ENCODE data around the gene WDFY3. TPM values are rescaled to one million over a fixed set of nuclear protein-coding genes. Genes with fewer than 3 reads are reported as not detected.

WDFY3 gene
- total RNA-seq, 1 experiment from 2014 or later: 39.9 TPM

- BruUV-seq (replicated peaks): no TSS peak
- ChIA-PET RAD21 (ENCODE audit: low non-redundant PET in 1 of 2, low total read pairs in 2 of 2, uncharacterized antibody in 2 of 2, unreplicated experiment in 2 of 2) (no interaction called here), POLR2A (no interaction called here), CTCF (no interaction called here)
- H3K4me2 ChIP-seq (ENCODE audit: low read length): no peak overlapping the region
- DNase-seq (ENCODE audit: low read depth, low spot score) (no peak), ATAC-seq (no peak)
- no peaks in the 10 kb centered on the region for H3K36me3 ChIP-seq (ENCODE audit: control insufficient read depth in 1 of 2, insufficient read depth in 2 of 2, low read length in 2 of 2)
- H2AFZ ChIP-seq (ENCODE audit: low read depth, low read length, poor library complexity, severe bottlenecking): no peak overlapping the region
- H3K27me3 ChIP-seq (ENCODE audit: insufficient read depth, low read length): no peaks in the 10 kb centered on the region
- TF ChIP-seq, protein P1, sequence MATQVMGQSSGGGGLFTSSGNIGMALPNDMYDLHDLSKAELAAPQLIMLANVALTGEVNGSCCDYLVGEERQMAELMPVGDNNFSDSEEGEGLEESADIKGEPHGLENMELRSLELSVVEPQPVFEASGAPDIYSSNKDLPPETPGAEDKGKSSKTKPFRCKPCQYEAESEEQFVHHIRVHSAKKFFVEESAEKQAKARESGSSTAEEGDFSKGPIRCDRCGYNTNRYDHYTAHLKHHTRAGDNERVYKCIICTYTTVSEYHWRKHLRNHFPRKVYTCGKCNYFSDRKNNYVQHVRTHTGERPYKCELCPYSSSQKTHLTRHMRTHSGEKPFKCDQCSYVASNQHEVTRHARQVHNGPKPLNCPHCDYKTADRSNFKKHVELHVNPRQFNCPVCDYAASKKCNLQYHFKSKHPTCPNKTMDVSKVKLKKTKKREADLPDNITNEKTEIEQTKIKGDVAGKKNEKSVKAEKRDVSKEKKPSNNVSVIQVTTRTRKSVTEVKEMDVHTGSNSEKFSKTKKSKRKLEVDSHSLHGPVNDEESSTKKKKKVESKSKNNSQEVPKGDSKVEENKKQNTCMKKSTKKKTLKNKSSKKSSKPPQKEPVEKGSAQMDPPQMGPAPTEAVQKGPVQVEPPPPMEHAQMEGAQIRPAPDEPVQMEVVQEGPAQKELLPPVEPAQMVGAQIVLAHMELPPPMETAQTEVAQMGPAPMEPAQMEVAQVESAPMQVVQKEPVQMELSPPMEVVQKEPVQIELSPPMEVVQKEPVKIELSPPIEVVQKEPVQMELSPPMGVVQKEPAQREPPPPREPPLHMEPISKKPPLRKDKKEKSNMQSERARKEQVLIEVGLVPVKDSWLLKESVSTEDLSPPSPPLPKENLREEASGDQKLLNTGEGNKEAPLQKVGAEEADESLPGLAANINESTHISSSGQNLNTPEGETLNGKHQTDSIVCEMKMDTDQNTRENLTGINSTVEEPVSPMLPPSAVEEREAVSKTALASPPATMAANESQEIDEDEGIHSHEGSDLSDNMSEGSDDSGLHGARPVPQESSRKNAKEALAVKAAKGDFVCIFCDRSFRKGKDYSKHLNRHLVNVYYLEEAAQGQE (IDR thresholded peaks at IDR 0.05; ENCODE audit: low read depth): no peak
- TF ChIP-seq RAD21 (IDR thresholded peaks at IDR 0.05; ENCODE audit: low read depth) (no peak), POLR2A (IDR thresholded peaks at IDR 0.05; ENCODE audit: borderline replicate concordance, extremely low read depth, insufficient read depth, insufficient read length) (no peak), YY1 (IDR thresholded peaks at IDR 0.05; ENCODE audit: extremely low read depth, insufficient replicate concordance, low read depth, low read length) (no peak), SP1 (IDR thresholded peaks at IDR 0.05; ENCODE audit: low read depth) (no peak), SIN3A (IDR thresholded peaks at IDR 0.05; ENCODE audit: low read depth) (no peak), EZH2phosphoT487 (IDR thresholded peaks at IDR 0.05; ENCODE audit: borderline replicate concordance) (no peak), EGR1 (IDR thresholded peaks at IDR 0.05; ENCODE audit: low read depth) (no peak), EZH2 (IDR thresholded peaks at IDR 0.05) (no peak), FOSL1 (IDR thresholded peaks at IDR 0.05; ENCODE audit: low read depth) (no peak), ATF3 (IDR thresholded peaks at IDR 0.05) (no peak), CTCF (IDR thresholded peaks at IDR 0.05 in 2 of 3, conservative IDR thresholded peaks at IDR 0.05 in 1 of 3; ENCODE audit: borderline replicate concordance in 1 of 3, insufficient read depth in 1 of 3, low read depth in 2 of 3, low read length in 2 of 3) (no peak), SRF (IDR thresholded peaks at IDR 0.05; ENCODE audit: low read depth) (no peak), CEBPB (IDR thresholded peaks at IDR 0.05; ENCODE audit: low read depth) (no peak), CBX3 (IDR thresholded peaks at IDR 0.05; ENCODE audit: low read depth) (no peak), ELF1 (IDR thresholded peaks at IDR 0.05; ENCODE audit: borderline replicate concordance, low read depth) (no peak)
- H3K27ac ChIP-seq (ENCODE audit: low read depth, low read length): no peak overlapping the region
- H3K9me2 ChIP-seq (ENCODE audit: insufficient read depth): no peaks in the 10 kb centered on the region
- no peaks in the 10 kb centered on the region for H3K4me1 ChIP-seq (ENCODE audit: control insufficient read depth in 1 of 2, insufficient read depth in 2 of 2, low read length in 2 of 2)
- H3K79me2 ChIP-seq (ENCODE audit: insufficient read depth, low read length): no peaks in the 10 kb centered on the region
- no peaks in the 10 kb centered on the region for H3K9me3 ChIP-seq (ENCODE audit: control insufficient read depth in 1 of 2, insufficient read depth in 1 of 2, low read depth in 1 of 2, low read length in 2 of 2)
- no peak overlapping the region for H3K4me3 ChIP-seq (replicated peaks in 1 of 2; ENCODE audit: low read depth in 1 of 2, low read length in 2 of 2)
- intact Hi-C loops (cut with micrococcal nuclease): no loop called here
- H3K9ac ChIP-seq (ENCODE audit: low read length): no peak overlapping the region
- H4K20me1 ChIP-seq (ENCODE audit: insufficient read depth): no peaks in the 10 kb centered on the region
Observed at GRCh38 chr4:84623661-84624060, 342.8 kb downstream of the WDFY3 start.

Measured in HCT116 (cell line).